DOHH2 (cell line): ENCODE results near the gene RUFY2.

Experiments
- H3F3A ChIP-seq: fragments of 200-600 bp; sonication (generic), shearing (Covaris generic); 2 replicates; pipeline ENCODE4 v1.6.0; 2016; ENCODE audit warnings: antibody characterized with exemption, mild to moderate bottlenecking; ENCODE audit not compliant: control insufficient read depth, insufficient read depth
- H3K27ac ChIP-seq: fragments of 200-600 bp; sonication (generic); 2 replicates; pipeline ENCODE4 v1.5.1; 2014; ENCODE audit warnings: low read depth, mild to moderate bottlenecking, low read length, moderate library complexity
- H3K27me3 ChIP-seq: fragments of 200-600 bp; sonication (generic); 2 replicates; pipeline ENCODE4 v1.6.1; 2014; ENCODE audit warnings: mild to moderate bottlenecking, low read length, mixed read lengths; ENCODE audit not compliant: control insufficient read depth
- H3K36me3 ChIP-seq: fragments of 200-600 bp; sonication (generic); 2 replicates; pipeline ENCODE4 v1.6.1; 2014; ENCODE audit warnings: mild to moderate bottlenecking, low read length, moderate library complexity, mixed read lengths; ENCODE audit not compliant: control insufficient read depth
- H3K4me1 ChIP-seq: fragments of 200-600 bp; sonication (generic); 2 replicates; pipeline ENCODE4 v1.6.1; 2014; ENCODE audit warnings: mild to moderate bottlenecking, low read length, mixed read lengths; ENCODE audit not compliant: control insufficient read depth
- H3K4me2 ChIP-seq: fragments of 200-600 bp; sonication (generic); 2 replicates; pipeline ENCODE4 v1.6.0; 2014; ENCODE audit warnings: mild to moderate bottlenecking, low read length, moderate library complexity
- H3K4me3 ChIP-seq: fragments of 200-600 bp; sonication (generic); 2 replicates; pipeline ENCODE4 v1.5.1; 2014; ENCODE audit warnings: mild to moderate bottlenecking, low read length, mixed read lengths
- H3K79me2 ChIP-seq: fragments of 200-600 bp; sonication (generic); 2 replicates; pipeline ENCODE4 v1.6.1; 2014; ENCODE audit warnings: mild to moderate bottlenecking, low read length, mixed read lengths; ENCODE audit not compliant: control insufficient read depth
- H3K9me2 ChIP-seq: fragments of 200-600 bp; sonication (generic); replicated peaks from 2 replicates; pipeline ENCODE4 v1.6.1; 2014; ENCODE audit warnings: mild to moderate bottlenecking, low read length, mixed read lengths; ENCODE audit not compliant: control insufficient read depth
- H3K9me3 ChIP-seq: fragments of 200-600 bp; sonication (generic); 2 replicates; pipeline ENCODE4 v1.6.1; 2014; ENCODE audit warnings: antibody characterized with exemption, low read length, mixed read lengths; ENCODE audit not compliant: control insufficient read depth, insufficient read depth
- H4K20me1 ChIP-seq: fragments of 200-600 bp; sonication (generic); 2 replicates; pipeline ENCODE4 v1.6.0; 2014; ENCODE audit warnings: low read depth, mild to moderate bottlenecking, antibody characterized with exemption, low read length, moderate library complexity; ENCODE audit not compliant: control insufficient read depth, insufficient read depth
- EZH2phosphoT487 ChIP-seq: fragments of 200-600 bp; sonication (generic); IDR thresholded peaks from 2 replicates; pipeline ENCODE4 v1.6.1; 2017; ENCODE audit warnings: borderline replicate concordance, mild to moderate bottlenecking, antibody characterized with exemption, low read length, moderate library complexity, mixed read lengths
- TF ChIP-seq, protein P1 (sequence below): fragments of 200-600 bp; sonication (generic); IDR thresholded peaks from one replicate; pipeline ENCODE4 v1.5.1; 2014; ENCODE audit warnings: antibody characterized with exemption, mild to moderate bottlenecking, low read depth, low read length; ENCODE audit not compliant: poor library complexity, severe bottlenecking

Gene RUFY2

GRCh38 chr10:68385740-68386139 lies 21.3 kb downstream of the RUFY2 start:
- no peaks in the 10 kb centered on the region for H3K79me2 ChIP-seq
- H4K20me1 ChIP-seq: no peaks in the 10 kb centered on the region
- H3F3A ChIP-seq: no peaks in the 10 kb centered on the region
- H3K4me1 ChIP-seq: no peaks in the 10 kb centered on the region
- no peak overlapping the region for H3K4me3 ChIP-seq
- TF ChIP-seq, protein P1, sequence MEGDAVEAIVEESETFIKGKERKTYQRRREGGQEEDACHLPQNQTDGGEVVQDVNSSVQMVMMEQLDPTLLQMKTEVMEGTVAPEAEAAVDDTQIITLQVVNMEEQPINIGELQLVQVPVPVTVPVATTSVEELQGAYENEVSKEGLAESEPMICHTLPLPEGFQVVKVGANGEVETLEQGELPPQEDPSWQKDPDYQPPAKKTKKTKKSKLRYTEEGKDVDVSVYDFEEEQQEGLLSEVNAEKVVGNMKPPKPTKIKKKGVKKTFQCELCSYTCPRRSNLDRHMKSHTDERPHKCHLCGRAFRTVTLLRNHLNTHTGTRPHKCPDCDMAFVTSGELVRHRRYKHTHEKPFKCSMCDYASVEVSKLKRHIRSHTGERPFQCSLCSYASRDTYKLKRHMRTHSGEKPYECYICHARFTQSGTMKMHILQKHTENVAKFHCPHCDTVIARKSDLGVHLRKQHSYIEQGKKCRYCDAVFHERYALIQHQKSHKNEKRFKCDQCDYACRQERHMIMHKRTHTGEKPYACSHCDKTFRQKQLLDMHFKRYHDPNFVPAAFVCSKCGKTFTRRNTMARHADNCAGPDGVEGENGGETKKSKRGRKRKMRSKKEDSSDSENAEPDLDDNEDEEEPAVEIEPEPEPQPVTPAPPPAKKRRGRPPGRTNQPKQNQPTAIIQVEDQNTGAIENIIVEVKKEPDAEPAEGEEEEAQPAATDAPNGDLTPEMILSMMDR: no peak
- TF ChIP-seq EZH2phosphoT487: no peak
- H3K27me3 ChIP-seq: no peaks in the 10 kb centered on the region
- H3K9me2 ChIP-seq: no peaks in the 10 kb centered on the region
- peaks cover 22% of the 10 kb centered on the region for H3K36me3 ChIP-seq
- H3K9me3 ChIP-seq: no peaks in the 10 kb centered on the region
- no peak overlapping the region for H3K4me2 ChIP-seq
- H3K27ac ChIP-seq: no peak overlapping the region

DNA sequence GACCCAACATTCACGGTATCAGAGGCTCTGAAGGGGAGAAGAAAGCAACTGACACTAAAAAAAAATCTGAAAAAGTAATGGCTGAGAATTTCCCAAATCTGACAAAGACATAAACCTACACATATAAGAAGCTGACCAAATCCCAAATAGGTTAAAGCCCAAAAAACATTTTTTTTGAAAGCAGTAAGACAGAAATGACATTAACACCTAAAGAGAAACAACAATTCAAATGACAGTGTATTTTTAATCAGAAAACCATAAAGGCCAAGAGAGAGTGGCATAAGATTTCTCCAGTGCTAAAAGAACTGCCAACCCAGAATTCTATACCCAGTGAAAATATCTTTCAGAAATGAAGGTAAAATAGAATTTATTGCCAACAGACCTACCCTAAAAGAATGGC lies 35.5 kb downstream of the RUFY2 start:
- Histone ChIP-seq H3K4me2 (no peak overlapping the region), H4K20me1 (no peaks in the 10 kb centered on the region), H3K9me2 (no peaks in the 10 kb centered on the region), H3K4me3 (no peak overlapping the region), H3K79me2 (no peaks in the 10 kb centered on the region), H3K27me3 (no peaks in the 10 kb centered on the region), H3K9me3 (peaks cover 11% of the 10 kb centered on the region; the same call in 1 of the 2 replicates), H3K36me3 (peaks cover 20% of the 10 kb centered on the region), H3K4me1 (no peaks in the 10 kb centered on the region), H3K27ac (no peak overlapping the region), H3F3A (no peaks in the 10 kb centered on the region)
- TF ChIP-seq, protein P1: no peak
- TF ChIP-seq EZH2phosphoT487: no peak

DNA sequence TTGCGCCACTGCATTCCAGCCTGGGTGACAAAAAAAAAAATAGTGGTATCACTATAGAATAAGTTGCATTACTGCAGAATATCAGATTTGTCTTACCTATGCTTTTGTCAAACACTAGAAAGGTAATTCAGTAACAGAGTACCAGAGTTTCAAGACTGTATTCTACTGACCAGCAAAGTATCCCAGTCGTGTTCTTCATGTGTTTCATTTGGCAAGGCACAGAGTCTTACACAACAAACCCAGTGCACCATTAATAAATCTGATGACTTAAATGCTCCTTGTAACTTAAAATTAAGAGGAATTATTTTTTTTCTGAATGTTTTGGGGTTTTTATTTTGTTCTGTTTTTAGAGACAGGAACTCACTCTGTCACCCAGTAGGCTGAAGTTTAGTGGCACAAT lies 40.0 kb downstream of the RUFY2 start:
- Histone ChIP-seq H3K27me3 (no peaks in the 10 kb centered on the region), H3K4me1 (peaks cover 10% of the 10 kb centered on the region), H3K4me3 (no peak overlapping the region), H3K27ac (no peak overlapping the region), H3K79me2 (no peaks in the 10 kb centered on the region), H3K4me2 (no peak overlapping the region), H3K9me2 (no peaks in the 10 kb centered on the region), H3K36me3 (peaks cover 9% of the 10 kb centered on the region; the same call in 1 of the 2 replicates), H4K20me1 (no peaks in the 10 kb centered on the region), H3K9me3 (no peaks in the 10 kb centered on the region), H3F3A (0 out of 2 replicates have a peak, but pooled peaks cover 2% of the 10 kb centered on the region)
- TF ChIP-seq, protein P1: no peak
- no peak for TF ChIP-seq EZH2phosphoT487
